KOPT-K1 (cell line): ENCODE data around the gene ICOSLG.

Experiments
- H3K27ac ChIP-seq: fragments of 200-600 bp; sonication (generic); 2 replicates; pipeline ENCODE4 v1.5.1; 2016; ENCODE audit warnings: antibody characterized with exemption, mild to moderate bottlenecking, low read depth, low read length; ENCODE audit not compliant: poor library complexity, severe bottlenecking
- H3K36me3 ChIP-seq: fragments of 200-600 bp; sonication (generic); 2 replicates; pipeline ENCODE4 v1.5.1; 2017; ENCODE audit warnings: antibody characterized with exemption, mild to moderate bottlenecking, low read length, moderate library complexity; ENCODE audit not compliant: insufficient read depth
- H3K9me3 ChIP-seq: fragments of 200-600 bp; sonication (generic); 2 replicates; pipeline ENCODE4 v1.5.1; 2017; ENCODE audit warnings: antibody characterized with exemption, low read length, mild to moderate bottlenecking; ENCODE audit not compliant: insufficient read depth, poor library complexity, severe bottlenecking

ICOSLG gene

GRCh38 chr21:44272284-44272858, 31.6 kb upstream of the ICOSLG start:
- Histone ChIP-seq H3K27ac (no peak overlapping the region), H3K36me3 (no peaks in the 10 kb centered on the region), H3K9me3 (no peaks in the 10 kb centered on the region)

- Histone ChIP-seq H3K27ac (no peak overlapping the region), H3K36me3 (no peaks in the 10 kb centered on the region)
Observed at GRCh38 chr21:44271558-44272283, 31.0 kb upstream of the ICOSLG start.

DNA sequence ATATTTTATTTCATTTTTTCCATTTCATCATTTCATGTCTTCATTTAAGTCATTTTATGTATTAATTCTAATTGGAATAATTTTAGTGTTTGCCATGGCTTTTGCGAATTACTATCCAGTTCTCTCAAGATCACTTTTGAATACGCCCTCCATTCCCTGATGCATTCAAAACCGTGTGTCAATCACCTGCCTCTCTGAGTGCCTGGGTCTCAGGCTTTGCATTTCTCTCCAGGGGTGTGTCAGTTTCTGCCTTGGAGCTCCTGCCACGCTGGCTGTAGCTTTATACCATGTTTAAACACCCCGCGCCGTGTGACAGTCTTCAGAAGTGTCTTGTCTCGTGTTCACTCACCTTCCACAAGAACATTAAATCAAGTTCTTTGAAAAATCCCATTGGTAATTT, 28.3 kb upstream of the ICOSLG start:
- Histone ChIP-seq H3K9me3 (no peaks in the 10 kb centered on the region), H3K36me3 (no peaks in the 10 kb centered on the region), H3K27ac (no peak overlapping the region)

More at GRCh38 chr21:44271558-44272283, 31.0 kb upstream of the ICOSLG start:
- H3K9me3 ChIP-seq: no peaks in the 10 kb centered on the region

DNA sequence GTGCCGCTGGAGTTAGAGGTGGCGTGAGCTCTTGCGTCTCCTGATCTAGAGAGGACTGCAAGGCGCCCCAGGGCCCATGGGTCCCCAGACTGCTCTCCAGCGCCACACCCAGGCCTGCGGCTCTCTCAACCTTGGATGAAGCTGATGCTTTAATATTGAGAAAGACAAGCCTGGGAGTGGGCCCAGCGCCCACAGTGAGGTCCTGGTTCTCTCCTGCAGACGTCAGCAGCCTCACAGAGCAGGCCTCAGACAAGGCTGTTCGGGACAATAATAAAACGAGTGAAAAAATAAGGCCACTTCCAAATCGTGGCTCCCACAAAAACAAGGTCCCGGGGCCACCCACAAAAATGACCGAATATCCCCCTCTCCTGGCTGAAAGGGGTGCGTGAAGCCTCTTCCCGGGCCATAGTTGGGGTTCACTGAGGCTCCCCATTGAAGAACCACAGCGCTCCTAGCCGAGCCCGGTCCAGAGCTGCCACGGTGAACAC, 27.0 kb upstream of the ICOSLG start:
- H3K9me3 ChIP-seq: no peaks in the 10 kb centered on the region
- H3K27ac ChIP-seq: no peak overlapping the region
- no peaks in the 10 kb centered on the region for H3K36me3 ChIP-seq

- Histone ChIP-seq H3K9me3 (no peaks in the 10 kb centered on the region), H3K36me3 (no peaks in the 10 kb centered on the region), H3K27ac (no peak overlapping the region)
Observed at GRCh38 chr21:44265734-44266270, 25.1 kb upstream of the ICOSLG start.

GRCh38 chr21:44263768-44264167, 23.0 kb upstream of the ICOSLG start:
- no peak overlapping the region for H3K27ac ChIP-seq
- H3K9me3 ChIP-seq: no peaks in the 10 kb centered on the region
- H3K36me3 ChIP-seq: no peaks in the 10 kb centered on the region

- no peaks in the 10 kb centered on the region for H3K36me3 ChIP-seq
- no peak overlapping the region for H3K27ac ChIP-seq
- H3K9me3 ChIP-seq: no peaks in the 10 kb centered on the region
Observed at GRCh38 chr21:44263221-44263760, 22.5 kb upstream of the ICOSLG start.

DNA sequence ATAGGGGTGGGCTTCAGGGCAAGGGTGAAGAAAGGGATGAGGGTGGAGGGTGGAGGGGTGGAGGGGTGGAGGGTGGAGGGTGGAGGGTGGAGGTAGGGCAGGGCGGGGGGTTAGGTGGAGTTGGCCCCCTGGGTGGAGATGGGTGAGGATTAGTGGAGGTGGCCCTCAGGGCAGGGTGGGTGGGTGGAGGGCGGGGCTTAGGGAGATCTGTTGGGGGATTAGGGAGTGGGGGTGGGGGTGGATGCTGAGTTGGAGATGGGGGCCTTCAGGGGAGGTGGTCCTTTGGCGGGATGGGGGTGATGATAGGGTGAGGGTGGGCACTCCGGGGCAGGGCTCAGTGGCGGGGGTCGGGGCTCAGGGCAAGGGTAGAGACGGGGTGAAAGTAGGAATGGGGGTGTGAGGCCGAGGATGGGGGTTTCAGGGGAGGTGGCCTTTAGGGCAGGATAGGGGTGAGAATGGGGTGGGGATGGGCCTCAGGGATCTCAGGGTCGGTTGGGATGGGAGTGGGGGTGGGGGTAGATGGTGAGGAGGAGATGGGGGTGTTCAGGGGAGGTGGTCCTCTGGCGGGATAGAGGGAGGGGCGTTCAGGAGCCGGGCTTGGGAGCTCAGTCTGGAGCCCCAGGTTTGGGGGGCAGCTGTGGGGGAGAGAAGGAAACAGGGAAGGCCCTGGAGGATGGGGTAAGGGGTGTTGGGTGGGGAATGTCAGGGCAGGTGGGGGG, 21.8 kb upstream of the ICOSLG start:
- no peaks in the 10 kb centered on the region for H3K36me3 ChIP-seq
- H3K9me3 ChIP-seq: no peaks in the 10 kb centered on the region
- no peak overlapping the region for H3K27ac ChIP-seq

GRCh38 chr21:44261675-44262295, 21.0 kb upstream of the ICOSLG start, which contains the start of gene DNMT3L:
Gene DNMT3L (minus strand): TSS chr21:44261897. CDS start chr21:44261259, 638 bp downstream.
- Histone ChIP-seq H3K27ac (no peak within 1 kb of the TSS), H3K36me3 (no peaks in the 10 kb centered on the region)

GRCh38 chr21:44260791-44261631, 20.3 kb upstream of the ICOSLG start:
- H3K9me3 ChIP-seq: no peaks in the 10 kb centered on the region
- H3K36me3 ChIP-seq: no peaks in the 10 kb centered on the region
- H3K27ac ChIP-seq: no peak overlapping the region

More at GRCh38 chr21:44261675-44262295, 21.0 kb upstream of the ICOSLG start, which contains the start of gene DNMT3L:
- H3K9me3 ChIP-seq: no peaks in the 10 kb centered on the region

- Histone ChIP-seq H3K27ac (no peak overlapping the region), H3K36me3 (no peaks in the 10 kb centered on the region), H3K9me3 (no peaks in the 10 kb centered on the region)
Observed at GRCh38 chr21:44260066-44260465, 19.3 kb upstream of the ICOSLG start.

DNA sequence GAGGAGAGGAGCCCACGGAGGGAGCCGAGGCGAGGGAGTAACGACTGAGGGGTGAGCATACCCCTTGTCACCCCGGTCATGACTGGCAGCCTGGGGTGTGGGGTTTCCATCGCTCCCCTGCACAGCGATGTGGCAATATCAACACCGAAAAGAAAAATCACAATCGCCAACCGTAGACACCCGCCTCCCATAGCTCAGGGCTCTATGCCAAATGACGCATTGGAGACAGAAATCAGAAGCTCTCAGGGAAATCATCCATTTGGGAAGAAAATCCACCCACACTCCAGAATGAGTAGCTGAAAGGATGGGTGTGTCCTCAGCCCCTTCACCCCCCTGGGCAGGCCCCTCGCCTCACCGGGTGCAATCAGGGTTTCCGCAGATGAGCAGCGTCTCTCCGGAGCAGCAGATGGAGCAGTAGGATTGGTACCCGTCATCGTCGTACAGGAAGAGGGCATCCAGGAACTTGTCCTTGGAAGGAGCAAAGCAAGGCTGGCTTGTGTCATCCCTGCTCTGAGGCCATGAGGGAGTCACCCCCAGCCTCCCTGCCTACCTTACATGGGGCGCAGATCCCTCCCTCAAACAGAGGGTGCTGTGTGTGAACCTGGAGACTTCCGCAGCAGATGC, 18.5 kb upstream of the ICOSLG start:
- Histone ChIP-seq H3K36me3 (no peaks in the 10 kb centered on the region), H3K9me3 (no peaks in the 10 kb centered on the region), H3K27ac (no peak overlapping the region)

- Histone ChIP-seq H3K9me3 (no peaks in the 10 kb centered on the region), H3K36me3 (no peaks in the 10 kb centered on the region), H3K27ac (no peak overlapping the region)
Observed at GRCh38 chr21:44258056-44258725, 17.4 kb upstream of the ICOSLG start.
